ENCODE results near the gene ZNF76. TPM values are rescaled to one million over a fixed set of nuclear protein-coding genes. Genes with fewer than 3 reads are reported as not detected.
A peak's percentile ranks its signal among the peaks of the same experiment; 100 is the strongest.

The ZNF76 gene
- total RNA-seq, 1 donor from 2014 or later, result 14.8 TPM

- H3K4me2 ChIP-seq, result peak overlapping the region; percentile 87
- H3K27ac Mint-ChIP-seq, result peak overlapping the region; percentile 7
- no peaks in the 10 kb centered on the region for H3K36me3 ChIP-seq
- peak overlapping the region; percentile 95 for H3K4me3 Mint-ChIP-seq
- TF ChIP-seq CTCF (IDR thresholded peaks at IDR 0.05) (no peak), EZH2phosphoT487 (IDR thresholded peaks at IDR 0.05) (no peak)
- H3K36me3 Mint-ChIP-seq, result peaks cover 3% of the 10 kb centered on the region
- no peak overlapping the region for H3K27ac ChIP-seq
- H3F3A ChIP-seq (ENCODE audit: low read depth), result peaks cover 24% of the 10 kb centered on the region
- H3K9me3 ChIP-seq (ENCODE audit: low read depth), result no peaks in the 10 kb centered on the region
- no peak overlapping the region for H2AFZ ChIP-seq (replicated peaks)
- no peaks in the 10 kb centered on the region for H3K27me3 ChIP-seq
- H3K79me2 ChIP-seq (ENCODE audit: low read depth), result peaks cover 40% of the 10 kb centered on the region
- peak overlapping the region; percentile 53 for H3K9ac ChIP-seq
- H4K20me1 ChIP-seq (ENCODE audit: low read depth), result peaks cover 8% of the 10 kb centered on the region
- no peaks in the 10 kb centered on the region for H3K27me3 Mint-ChIP-seq (ENCODE audit: insufficient read depth, low read depth)
- H3K4me1 Mint-ChIP-seq, result peaks cover 28% of the 10 kb centered on the region
- H3K4me1 ChIP-seq, result peaks cover 28% of the 10 kb centered on the region
- no peak for DNase-seq (ENCODE audit: low spot score)
- no peaks in the 10 kb centered on the region for H3K9me3 Mint-ChIP-seq
- H3K4me3 ChIP-seq, result peak overlapping the region; percentile 76
Measured at GRCh38 chr6:35260591-35261570, 1.3 kb downstream of the ZNF76 start.

- H3K9ac ChIP-seq, result peak overlapping the region; percentile 25
- no peak overlapping the region for H3K27ac Mint-ChIP-seq
- no peak overlapping the region for H3K27ac ChIP-seq
Measured at GRCh38 chr6:35262596-35262995, 3.1 kb downstream of the ZNF76 start.

DNA sequence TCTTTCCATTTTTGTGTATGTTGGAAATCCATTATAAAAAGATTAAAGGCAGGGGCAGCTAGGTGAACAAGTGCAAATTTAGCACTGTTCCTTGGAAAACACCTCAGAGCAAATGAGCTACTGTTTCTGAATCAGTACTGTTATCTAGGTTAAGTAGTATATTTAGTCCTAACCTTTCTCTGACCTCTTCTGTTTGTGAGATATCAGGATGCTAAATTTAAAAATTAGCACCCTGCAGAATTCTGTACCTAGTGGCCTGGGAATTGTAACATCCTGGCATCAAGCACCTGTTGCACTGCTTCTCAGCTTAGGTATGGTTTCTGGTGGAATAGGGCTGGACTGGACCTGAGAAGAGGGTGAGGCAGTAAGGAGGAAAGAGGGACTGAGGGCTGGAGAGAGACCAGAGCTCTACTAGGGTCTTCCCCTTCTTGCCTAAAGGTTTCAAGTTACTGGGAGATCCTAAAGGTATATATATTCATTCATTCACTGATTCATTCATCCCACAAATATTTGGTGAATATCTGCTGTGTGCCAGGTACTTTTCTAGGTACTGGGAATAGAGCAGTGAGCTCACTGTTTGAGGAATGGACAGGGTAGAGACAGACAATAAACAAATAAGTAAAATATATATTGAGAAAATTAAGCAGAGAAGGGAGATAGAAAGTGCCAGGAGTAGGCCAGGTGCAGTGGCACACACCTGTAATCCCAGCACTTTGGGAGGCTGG lies 5.2 kb downstream of the ZNF76 start:
- Histone ChIP-seq H3K9me3 (ENCODE audit: low read depth) (no peaks in the 10 kb centered on the region), H3K4me2 (no peak overlapping the region), H4K20me1 (ENCODE audit: low read depth) (no peaks in the 10 kb centered on the region), H3K4me3 (no peak overlapping the region), H3K79me2 (ENCODE audit: low read depth) (peaks cover 13% of the 10 kb centered on the region), H3K27ac (no peak overlapping the region), H3K9ac (no peak overlapping the region), H3F3A (ENCODE audit: low read depth) (peaks cover 10% of the 10 kb centered on the region), H3K27me3 (no peaks in the 10 kb centered on the region), H3K4me1 (peaks cover 19% of the 10 kb centered on the region), H3K36me3 (no peaks in the 10 kb centered on the region), H2AFZ (replicated peaks) (no peak overlapping the region)
- Mint-ChIP-seq H3K4me3 (no peak overlapping the region), H3K27ac (no peak overlapping the region), H3K36me3 (peaks cover 2% of the 10 kb centered on the region), H3K9me3 (no peaks in the 10 kb centered on the region), H3K27me3 (ENCODE audit: insufficient read depth, low read depth) (no peaks in the 10 kb centered on the region), H3K4me1 (peaks cover 25% of the 10 kb centered on the region)
- TF ChIP-seq CTCF (IDR thresholded peaks at IDR 0.05) (no peak), EZH2 (IDR thresholded peaks at IDR 0.05) (no peak), EZH2phosphoT487 (IDR thresholded peaks at IDR 0.05) (no peak)
- no peak for DNase-seq (ENCODE audit: low spot score)

More at GRCh38 chr6:35262596-35262995, 3.1 kb downstream of the ZNF76 start:
- Histone ChIP-seq H4K20me1 (ENCODE audit: low read depth) (peaks cover 8% of the 10 kb centered on the region), H3K27me3 (no peaks in the 10 kb centered on the region), H3K4me1 (peaks cover 28% of the 10 kb centered on the region), H3K9me3 (ENCODE audit: low read depth) (no peaks in the 10 kb centered on the region), H3K79me2 (ENCODE audit: low read depth) (peaks cover 25% of the 10 kb centered on the region), H3K4me3 (no peak overlapping the region), H2AFZ (replicated peaks) (no peak overlapping the region), H3K4me2 (no peak overlapping the region), H3F3A (ENCODE audit: low read depth) (peaks cover 24% of the 10 kb centered on the region), H3K36me3 (no peaks in the 10 kb centered on the region)
- Mint-ChIP-seq H3K4me1 (peaks cover 28% of the 10 kb centered on the region), H3K4me3 (no peak overlapping the region), H3K9me3 (no peaks in the 10 kb centered on the region), H3K36me3 (peaks cover 2% of the 10 kb centered on the region), H3K27me3 (ENCODE audit: insufficient read depth, low read depth) (no peaks in the 10 kb centered on the region)
- DNase-seq (ENCODE audit: low spot score), result no peak
- no peak for TF ChIP-seq CTCF (IDR thresholded peaks at IDR 0.05)

Data from neural progenitor cell (in vitro differentiated cells).